ENCODE measurements around the gene TEX22.

GRCh38 chr14:105374389-105374788, 23.9 kb upstream of the TEX22 start:
- TF ChIP-seq CTCF (IDR thresholded peaks at IDR 0.05) (peak in 2 of 6 experiments; percentile 26 to 28), POLR2A (IDR thresholded peaks at IDR 0.05) (no peak)
